ENCODE data around the gene CDH26.
A peak's percentile ranks its signal among the peaks of the same experiment; 100 is the strongest.

CDH26 gene

DNA sequence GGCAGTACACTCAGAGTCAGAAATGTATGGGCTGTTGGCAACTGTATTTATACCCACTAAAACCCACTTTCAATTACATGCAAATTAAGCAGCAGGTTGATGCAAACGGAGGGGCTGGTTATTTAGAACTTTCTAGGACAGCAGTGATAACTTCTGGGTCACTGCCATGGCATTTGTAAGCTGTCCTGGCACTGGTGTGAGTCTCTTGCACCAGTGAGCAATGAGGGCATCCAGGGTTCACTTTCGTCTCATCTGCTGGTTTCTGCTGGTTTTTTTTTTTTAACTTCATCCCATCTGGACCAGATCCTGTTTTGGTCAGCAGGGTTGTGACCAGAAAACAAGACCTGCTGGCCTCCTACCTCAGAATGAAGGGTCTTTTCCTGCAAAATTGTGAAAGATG lies 49.2 kb downstream of the CDH26 start:
- Histone ChIP-seq H3K4me3 (ENCODE audit: low read length) (no peak overlapping the region), H3K36me3 (replicated peaks; ENCODE audit: low read depth, low read length) (no peaks in the 10 kb centered on the region), H3K4me1 (ENCODE audit: low read length) (no peaks in the 10 kb centered on the region), H3K27ac (ENCODE audit: low read length) (no peak overlapping the region), H3K9ac (ENCODE audit: low read length) (no peak overlapping the region), H3K27me3 (ENCODE audit: low read depth, low read length) (peaks cover 4% of the 10 kb centered on the region; the same call in 1 of the 2 replicates), H2AFZ (ENCODE audit: low read depth, low read length) (no peak overlapping the region), H3K4me2 (ENCODE audit: low read length) (no peak overlapping the region), H3K9me3 (ENCODE audit: insufficient read depth, low read length) (no peaks in the 10 kb centered on the region), H4K20me1 (ENCODE audit: insufficient read depth, low read length) (no peaks in the 10 kb centered on the region), H3K79me2 (ENCODE audit: low read length) (no peaks in the 10 kb centered on the region)
- TF ChIP-seq, protein P1, sequence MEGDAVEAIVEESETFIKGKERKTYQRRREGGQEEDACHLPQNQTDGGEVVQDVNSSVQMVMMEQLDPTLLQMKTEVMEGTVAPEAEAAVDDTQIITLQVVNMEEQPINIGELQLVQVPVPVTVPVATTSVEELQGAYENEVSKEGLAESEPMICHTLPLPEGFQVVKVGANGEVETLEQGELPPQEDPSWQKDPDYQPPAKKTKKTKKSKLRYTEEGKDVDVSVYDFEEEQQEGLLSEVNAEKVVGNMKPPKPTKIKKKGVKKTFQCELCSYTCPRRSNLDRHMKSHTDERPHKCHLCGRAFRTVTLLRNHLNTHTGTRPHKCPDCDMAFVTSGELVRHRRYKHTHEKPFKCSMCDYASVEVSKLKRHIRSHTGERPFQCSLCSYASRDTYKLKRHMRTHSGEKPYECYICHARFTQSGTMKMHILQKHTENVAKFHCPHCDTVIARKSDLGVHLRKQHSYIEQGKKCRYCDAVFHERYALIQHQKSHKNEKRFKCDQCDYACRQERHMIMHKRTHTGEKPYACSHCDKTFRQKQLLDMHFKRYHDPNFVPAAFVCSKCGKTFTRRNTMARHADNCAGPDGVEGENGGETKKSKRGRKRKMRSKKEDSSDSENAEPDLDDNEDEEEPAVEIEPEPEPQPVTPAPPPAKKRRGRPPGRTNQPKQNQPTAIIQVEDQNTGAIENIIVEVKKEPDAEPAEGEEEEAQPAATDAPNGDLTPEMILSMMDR (IDR thresholded peaks at IDR 0.05; ENCODE audit: low read depth, low read length) = no peak
- no peak for TF ChIP-seq EZH2phosphoT487 (IDR thresholded peaks at IDR 0.05; ENCODE audit: low read depth)

- Histone ChIP-seq H3K4me2 (ENCODE audit: low read length) (no peak overlapping the region), H3K9ac (ENCODE audit: low read length) (no peak overlapping the region), H3K79me2 (ENCODE audit: low read length) (no peaks in the 10 kb centered on the region), H3K4me3 (ENCODE audit: low read length) (no peak overlapping the region), H3K36me3 (replicated peaks; ENCODE audit: low read depth, low read length) (no peaks in the 10 kb centered on the region), H3K27ac (ENCODE audit: low read length) (no peak overlapping the region), H3K4me1 (ENCODE audit: low read length) (no peaks in the 10 kb centered on the region), H2AFZ (ENCODE audit: low read depth, low read length) (no peak overlapping the region), H3K9me3 (ENCODE audit: insufficient read depth, low read length) (no peaks in the 10 kb centered on the region), H3K27me3 (ENCODE audit: low read depth, low read length) (peaks cover 4% of the 10 kb centered on the region; the same call in 1 of the 2 replicates), H4K20me1 (ENCODE audit: insufficient read depth, low read length) (no peaks in the 10 kb centered on the region)
- no peak for TF ChIP-seq EZH2phosphoT487 (IDR thresholded peaks at IDR 0.05; ENCODE audit: low read depth)
- TF ChIP-seq, protein P1 (IDR thresholded peaks at IDR 0.05; ENCODE audit: low read depth, low read length) = no peak
These were observed 50.0 kb downstream of the CDH26 start for GRCh38 chr20:60008130-60008808.

GRCh38 chr20:60009318-60009717 lies 51.1 kb downstream of the CDH26 start:
- no peak overlapping the region for H2AFZ ChIP-seq (ENCODE audit: low read depth, low read length)
- peaks cover 4% of the 10 kb centered on the region; the same call in 1 of the 2 replicates for H3K27me3 ChIP-seq (ENCODE audit: low read depth, low read length)
- no peak overlapping the region for H3K4me2 ChIP-seq (ENCODE audit: low read length)
- no peaks in the 10 kb centered on the region for H3K36me3 ChIP-seq (replicated peaks; ENCODE audit: low read depth, low read length)
- no peak overlapping the region for H3K27ac ChIP-seq (ENCODE audit: low read length)
- TF ChIP-seq, protein P1 (IDR thresholded peaks at IDR 0.05; ENCODE audit: low read depth, low read length) = no peak
- TF ChIP-seq EZH2phosphoT487 (IDR thresholded peaks at IDR 0.05; ENCODE audit: low read depth) = no peak
- H3K4me3 ChIP-seq (ENCODE audit: low read length) = no peak overlapping the region
- no peaks in the 10 kb centered on the region for H3K4me1 ChIP-seq (ENCODE audit: low read length)
- H4K20me1 ChIP-seq (ENCODE audit: insufficient read depth, low read length) = no peaks in the 10 kb centered on the region
- no peak overlapping the region for H3K9ac ChIP-seq (ENCODE audit: low read length)
- H3K9me3 ChIP-seq (ENCODE audit: insufficient read depth, low read length) = no peaks in the 10 kb centered on the region
- H3K79me2 ChIP-seq (ENCODE audit: low read length) = no peaks in the 10 kb centered on the region

DNA sequence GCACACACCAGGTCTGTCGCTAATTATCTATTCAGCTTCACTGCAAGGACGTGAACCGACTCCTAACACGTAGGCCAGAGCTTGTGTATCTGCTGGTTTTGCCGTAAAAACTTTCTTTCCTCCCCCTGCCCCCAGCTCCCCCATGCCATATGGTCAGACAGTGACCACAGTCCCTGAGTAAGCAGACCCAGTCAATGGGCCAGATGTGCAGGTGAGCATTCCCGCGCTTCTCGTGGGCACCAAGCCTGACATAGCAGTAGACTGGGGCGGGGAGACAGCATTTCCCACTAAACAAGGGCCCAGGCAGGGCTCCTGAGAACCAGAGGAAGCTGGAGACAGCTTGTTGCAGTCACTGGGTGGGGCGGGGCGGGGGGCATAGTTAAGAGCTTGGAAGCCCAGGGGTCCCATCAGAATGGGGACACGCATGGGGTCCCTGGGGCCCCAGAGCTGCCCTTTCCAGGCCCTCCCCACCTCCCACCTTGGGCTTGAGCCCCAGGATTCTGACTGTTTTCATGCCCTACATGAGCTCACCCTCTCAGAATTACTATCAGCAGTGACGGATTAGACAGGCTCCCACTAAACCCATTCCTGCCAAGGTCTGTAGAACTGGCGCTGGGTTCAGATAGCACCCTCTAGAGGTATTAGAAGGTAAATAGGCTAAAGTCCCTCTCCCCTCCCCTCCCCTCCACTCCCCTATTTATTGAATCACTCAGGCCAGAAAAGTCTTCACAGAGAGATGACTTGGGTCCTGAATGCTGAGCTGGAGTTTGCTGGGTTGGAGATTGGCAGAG lies 51.8 kb downstream of the CDH26 start:
- Histone ChIP-seq H3K4me3 (ENCODE audit: low read length) (no peak overlapping the region), H3K4me1 (ENCODE audit: low read length) (no peaks in the 10 kb centered on the region), H3K27ac (ENCODE audit: low read length) (no peak overlapping the region), H3K4me2 (ENCODE audit: low read length) (no peak overlapping the region), H3K9me3 (ENCODE audit: insufficient read depth, low read length) (no peaks in the 10 kb centered on the region), H3K27me3 (ENCODE audit: low read depth, low read length) (peaks cover 4% of the 10 kb centered on the region; the same call in 1 of the 2 replicates), H2AFZ (ENCODE audit: low read depth, low read length) (no peak overlapping the region), H3K36me3 (replicated peaks; ENCODE audit: low read depth, low read length) (no peaks in the 10 kb centered on the region), H3K79me2 (ENCODE audit: low read length) (no peaks in the 10 kb centered on the region), H3K9ac (ENCODE audit: low read length) (no peak overlapping the region), H4K20me1 (ENCODE audit: insufficient read depth, low read length) (no peaks in the 10 kb centered on the region)
- no peak for TF ChIP-seq EZH2phosphoT487 (IDR thresholded peaks at IDR 0.05; ENCODE audit: low read depth)
- TF ChIP-seq, protein P1 (IDR thresholded peaks at IDR 0.05; ENCODE audit: low read depth, low read length) = peak; percentile 55
